GM18861 (cell line): ENCODE results near the gene TSPAN12.
A peak's percentile ranks its signal among the peaks of the same experiment; 100 is the strongest.
"Not testable (repeated sequence)": the region's sequence is repeated elsewhere in the genome, so short reads cannot be mapped to it uniquely, and the experiment has no call there.

ENCODE experiments used
- ATAC-seq: cut with Tn5 transposase; IDR thresholded peaks from one replicate; pipeline ENCODE4 v1.9.1; 2021; ENCODE audit not compliant: unreplicated experiment

TSPAN12 gene

DNA sequence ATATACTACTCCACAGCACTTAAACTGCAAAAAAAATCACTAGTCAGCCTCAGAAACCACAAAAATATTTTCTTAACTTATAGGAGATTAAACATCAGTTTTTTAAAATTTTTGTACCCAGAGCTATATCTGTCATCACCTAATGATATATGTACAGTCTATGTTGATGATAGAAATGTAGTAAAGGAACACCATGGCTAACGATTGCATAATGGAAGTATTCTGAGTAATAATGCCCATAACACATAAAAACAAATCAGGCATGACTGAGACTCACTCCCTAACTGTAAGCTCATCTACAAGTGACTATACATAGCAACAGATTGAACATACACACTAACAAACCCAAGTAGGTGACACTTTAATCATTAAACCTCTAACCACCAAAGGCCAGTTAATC, 51.3 kb downstream of the TSPAN12 start:
- peak; percentile 79 for ATAC-seq

DNA sequence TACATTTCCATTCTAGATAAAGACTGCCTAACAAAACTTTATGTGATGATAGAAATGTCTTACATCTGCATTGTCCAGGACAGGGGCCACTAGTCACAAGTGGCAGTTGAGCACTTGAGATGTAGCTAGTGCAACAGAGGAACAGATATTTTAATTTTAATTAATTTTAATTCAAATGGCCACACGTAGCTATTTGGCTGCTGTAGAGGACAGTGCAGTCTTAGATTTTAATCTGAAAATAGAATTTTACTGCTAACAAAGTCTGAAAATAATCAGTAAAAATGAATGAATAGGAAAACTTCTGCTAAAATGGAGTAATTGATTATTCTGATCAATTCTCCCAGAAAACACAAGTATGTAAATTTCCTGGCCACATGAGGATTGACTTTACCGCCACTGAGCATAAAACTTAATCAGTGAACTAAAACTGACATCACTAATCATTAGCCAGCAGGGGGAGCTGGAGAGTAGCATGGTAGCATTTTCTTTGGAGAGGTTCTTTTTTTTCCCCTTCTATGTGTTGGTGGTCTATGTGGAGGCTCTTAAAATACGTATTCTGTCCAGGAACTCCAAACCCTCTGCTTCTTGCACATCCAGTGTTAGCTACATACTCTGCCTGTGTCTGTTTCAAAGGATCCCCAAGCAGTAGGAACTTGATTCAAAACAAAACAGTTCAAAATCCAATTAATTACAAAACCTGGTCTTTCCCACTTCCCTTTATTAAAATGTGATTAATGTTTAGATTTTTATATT, 52.1 kb downstream of the TSPAN12 start:
- ATAC-seq: peak; percentile 67

DNA sequence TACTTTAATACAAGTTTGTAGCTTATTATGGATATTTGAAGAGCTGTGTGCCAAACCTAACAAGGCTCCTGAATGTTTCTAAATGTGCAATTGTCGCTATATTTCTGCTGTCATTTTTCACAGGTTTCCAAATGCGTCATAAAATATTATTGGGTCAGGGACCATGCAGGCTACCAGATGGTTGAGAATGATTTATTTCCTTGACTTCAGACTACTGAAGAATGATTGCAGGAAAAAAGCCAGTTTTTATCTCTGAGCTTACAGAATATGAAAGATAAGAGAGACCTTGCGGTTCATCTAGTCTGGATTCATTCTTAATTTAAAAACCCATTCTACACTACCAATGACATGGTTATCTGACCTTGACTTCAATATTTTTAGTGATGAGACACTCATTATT, 55.2 kb downstream of the TSPAN12 start:
- ATAC-seq: no peak

GRCh38 chr7:120799813-120800475, 58.0 kb downstream of the TSPAN12 start:
- ATAC-seq: no peak

- ATAC-seq: no peak
Observed at GRCh38 chr7:120799147-120799546, 58.8 kb downstream of the TSPAN12 start.

- no peak for ATAC-seq
Observed at GRCh38 chr7:120797026-120797645, 60.8 kb downstream of the TSPAN12 start.

GRCh38 chr7:120794106-120794729, 63.7 kb downstream of the TSPAN12 start:
- no peak for ATAC-seq

DNA sequence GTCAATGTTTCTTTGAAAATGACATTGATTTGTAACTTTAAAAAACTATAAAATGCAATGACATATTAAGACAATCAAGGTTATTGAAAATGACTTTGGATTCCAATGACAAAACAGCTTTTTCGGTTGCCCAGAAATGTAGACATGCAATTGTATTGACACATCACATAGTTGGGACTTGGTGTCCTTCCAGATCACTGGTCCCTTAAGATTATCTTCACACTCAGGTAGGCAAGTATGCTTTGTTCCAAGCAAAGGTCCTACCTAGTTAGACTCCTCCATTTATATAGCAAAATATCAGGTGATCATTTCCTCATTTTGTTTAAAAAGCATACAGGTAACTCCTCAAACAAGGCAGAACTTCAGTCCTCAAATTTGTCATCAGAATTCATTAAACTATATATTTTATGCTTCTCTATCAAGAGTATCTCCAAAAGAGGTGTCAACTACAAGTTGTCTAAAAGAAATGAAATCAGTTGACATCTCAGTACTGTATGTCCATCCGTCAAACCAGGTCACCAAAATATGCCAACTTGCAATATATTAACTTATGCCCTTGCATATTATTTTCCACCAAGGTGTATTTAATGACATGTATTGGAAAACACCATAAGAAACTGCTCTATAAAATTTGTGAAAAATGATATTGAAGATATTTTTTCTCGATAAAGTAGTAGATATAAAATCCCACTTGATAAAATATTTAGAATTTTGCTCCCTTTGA, 64.6 kb downstream of the TSPAN12 start:
- ATAC-seq: no peak

- ATAC-seq: no peak
Observed at GRCh38 chr7:120792861-120793130, 65.1 kb downstream of the TSPAN12 start.

DNA sequence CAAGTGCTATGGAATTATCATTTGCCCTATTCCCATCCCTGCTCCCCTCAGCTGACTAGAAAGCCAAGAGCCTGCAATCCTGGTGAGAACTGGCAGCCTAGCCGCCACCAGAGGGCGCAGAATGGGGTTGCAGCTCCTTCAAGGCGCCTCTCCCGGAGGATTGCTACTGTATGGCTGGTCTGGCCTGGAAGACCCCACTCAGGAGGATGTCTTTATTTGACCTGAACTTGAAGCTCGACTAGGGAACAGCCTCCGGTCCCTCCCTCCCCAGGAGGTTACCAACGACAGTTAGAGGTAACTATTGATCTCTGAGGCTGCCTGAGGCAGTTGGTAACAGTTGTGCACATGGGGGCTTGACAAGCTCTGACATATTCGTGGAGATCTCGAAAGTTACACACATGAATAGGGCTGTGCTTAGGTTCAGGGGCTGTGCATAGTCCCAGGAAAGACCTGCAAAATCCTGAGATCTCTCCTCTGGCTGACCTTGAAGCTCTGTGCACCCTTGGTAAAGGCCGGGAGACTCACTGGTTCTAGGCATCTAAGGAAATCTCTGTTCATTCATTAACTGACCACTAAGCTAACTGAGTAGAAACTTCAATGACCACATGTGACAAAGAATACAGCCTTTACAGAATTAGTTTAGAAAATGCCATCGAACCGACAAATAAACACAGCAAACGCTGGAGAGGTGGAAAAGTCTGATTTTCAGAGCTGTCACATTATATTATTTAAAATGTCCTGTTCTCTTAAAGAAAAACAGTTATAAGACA, 65.7 kb downstream of the TSPAN12 start:
- ATAC-seq: peak; percentile 85

- no peak for ATAC-seq
Observed at GRCh38 chr7:120785095-120785494, 72.8 kb downstream of the TSPAN12 start.

DNA sequence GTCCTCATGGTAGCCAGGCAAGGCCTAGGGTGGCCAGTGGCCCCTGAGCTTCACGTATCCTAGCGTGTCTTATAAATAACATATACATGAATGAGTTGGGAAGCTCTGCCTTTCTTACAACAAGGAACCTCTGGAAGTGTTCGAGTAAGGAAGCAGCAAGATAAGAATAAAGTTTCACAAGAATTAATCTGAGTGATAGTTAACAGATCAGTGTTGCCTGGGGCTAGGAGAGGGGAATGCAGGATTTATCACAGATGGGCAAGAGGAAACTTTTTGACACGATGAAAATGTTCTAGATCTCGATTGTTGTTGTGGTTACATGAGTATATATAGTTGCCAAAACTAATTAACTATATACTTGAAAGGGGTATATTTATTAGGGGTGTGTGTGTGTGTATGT, 74.2 kb downstream of the TSPAN12 start:
- ATAC-seq: no peak

DNA sequence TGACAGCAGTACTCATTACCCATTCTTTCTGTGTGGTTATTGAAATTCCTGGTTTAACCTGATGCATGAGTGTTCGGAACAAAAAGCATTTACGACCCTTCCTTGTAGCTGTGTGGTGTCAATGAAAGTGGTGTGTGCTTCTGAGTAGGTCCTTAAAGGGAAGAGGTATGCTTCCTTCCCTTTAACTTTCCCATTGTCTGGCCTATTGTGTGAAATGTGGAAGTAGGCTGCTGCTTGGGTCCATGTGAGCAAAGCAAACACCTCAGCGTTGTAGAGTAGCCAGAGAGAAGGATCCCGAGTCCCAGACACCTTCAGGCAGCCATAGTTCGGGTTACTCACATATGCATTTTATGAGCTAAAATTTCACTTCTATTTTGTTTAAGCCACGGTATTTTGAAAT, 74.7 kb downstream of the TSPAN12 start:
- no peak for ATAC-seq

GRCh38 chr7:120781924-120782323, 76.0 kb downstream of the TSPAN12 start:
- not testable (repeated sequence) for ATAC-seq

DNA sequence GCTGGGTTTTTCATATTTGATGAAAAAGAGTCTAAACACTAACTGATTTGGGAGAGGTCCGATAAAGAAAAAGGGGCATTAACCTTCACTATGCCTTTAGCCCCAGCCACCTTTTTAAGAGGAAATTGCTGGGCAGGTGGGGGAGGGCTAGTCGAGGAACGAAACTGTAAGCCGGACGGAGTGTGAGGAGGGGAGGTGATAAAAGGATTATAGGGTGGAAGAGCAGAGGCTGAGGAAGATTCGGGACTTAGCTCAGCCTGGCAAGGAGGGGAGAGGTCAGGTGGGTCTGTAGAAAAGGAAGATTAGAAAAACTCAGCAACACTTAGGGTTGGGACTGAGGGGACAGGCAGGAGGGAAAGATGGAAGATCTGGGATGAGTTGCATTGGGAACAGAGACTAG, 77.0 kb downstream of the TSPAN12 start:
- no peak for ATAC-seq

GRCh38 chr7:120780451-120780850, 77.5 kb downstream of the TSPAN12 start:
- not testable (repeated sequence) for ATAC-seq

DNA sequence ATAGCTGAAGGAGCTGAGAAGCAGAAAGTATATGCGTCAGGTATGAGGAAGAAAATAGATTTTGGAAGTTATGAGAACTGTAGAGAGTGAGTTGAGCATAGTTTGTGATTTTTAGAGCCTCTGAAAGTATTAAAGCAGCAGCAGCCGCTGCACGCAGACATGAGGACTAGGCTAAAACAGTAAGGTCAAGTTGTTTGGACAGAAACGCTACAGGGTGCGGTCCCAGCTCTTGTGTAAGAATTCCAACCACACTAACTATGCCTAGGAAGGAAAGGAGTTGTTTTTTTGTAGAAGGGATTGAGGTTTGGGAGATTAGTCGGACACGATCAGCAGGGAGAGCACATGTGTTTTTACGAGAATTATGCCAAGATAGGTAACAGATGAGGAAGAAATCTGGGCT, 78.9 kb downstream of the TSPAN12 start:
- ATAC-seq: not testable (repeated sequence)

DNA sequence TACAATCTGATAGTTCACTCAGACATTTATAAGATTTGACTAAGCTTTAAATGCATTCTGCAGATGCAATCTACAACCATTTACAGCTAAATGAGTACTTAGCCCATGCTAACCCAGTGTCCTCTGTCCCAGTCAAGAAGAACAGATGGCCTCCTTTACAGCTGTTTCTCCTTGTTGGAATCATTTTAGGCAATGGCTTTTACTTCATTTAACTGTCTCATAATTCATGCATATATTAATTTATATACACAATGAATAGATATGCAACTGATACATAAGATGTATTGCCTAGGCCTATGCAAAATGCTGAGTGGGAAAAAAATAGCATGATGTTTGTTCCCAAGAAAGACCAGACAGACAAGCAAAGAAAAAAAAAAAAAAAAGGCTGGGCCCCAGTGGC, 82.2 kb downstream of the TSPAN12 start:
- ATAC-seq: no peak

GRCh38 chr7:120774481-120774880, 83.5 kb downstream of the TSPAN12 start:
- ATAC-seq: no peak

DNA sequence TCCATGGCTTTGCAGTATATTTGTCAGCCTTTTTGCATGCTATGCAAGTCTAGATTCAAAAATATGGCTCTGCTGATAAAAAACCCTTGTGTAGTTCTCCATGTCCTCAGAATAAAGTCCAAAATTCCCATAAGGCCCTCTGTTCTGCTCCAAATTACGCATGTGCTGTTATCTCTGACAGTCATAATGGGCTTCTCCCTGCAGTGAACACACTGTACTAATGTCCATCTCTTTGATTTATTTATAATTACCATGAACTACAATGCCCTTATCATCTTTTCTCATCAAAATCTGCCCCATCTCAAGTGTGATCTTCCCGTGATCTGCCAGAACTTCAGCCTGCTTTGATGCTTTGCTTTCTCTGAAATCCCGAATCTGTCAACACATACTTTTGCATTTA, 87.7 kb downstream of the TSPAN12 start:
- ATAC-seq: no peak

DNA sequence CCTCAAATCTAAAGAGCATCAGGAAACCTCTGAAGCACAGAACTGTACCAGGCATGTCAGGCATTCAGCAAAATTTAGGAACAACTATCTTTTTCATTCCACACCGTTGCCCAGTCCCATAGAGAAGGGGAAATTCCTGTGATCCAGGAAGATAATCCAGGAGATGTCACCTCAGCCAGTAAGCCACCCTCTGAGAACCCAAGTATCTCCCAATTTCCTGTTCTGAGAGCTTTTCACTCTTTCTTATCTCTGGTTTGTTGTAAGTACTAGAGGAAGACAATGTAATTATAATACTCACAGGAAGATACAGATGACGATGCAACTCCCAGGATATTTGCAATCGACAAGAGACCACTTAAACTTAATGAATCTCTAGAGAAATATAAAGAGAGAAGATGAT, 97.1 kb downstream of the TSPAN12 start:
- ATAC-seq: no peak
